Fibroblast of peridontal ligament (primary cell): ENCODE results near the gene TTC21B.
"Not testable (repeated sequence)": the region's sequence is repeated elsewhere in the genome, so short reads cannot be mapped to it uniquely, and the experiment has no call there.

ENCODE experiments used
- DNase-seq: peaks from one replicate; pipeline ENCODE4 v3.0.0-alpha.2; 2010; ENCODE audit errors: extremely low read depth

TTC21B gene

DNA sequence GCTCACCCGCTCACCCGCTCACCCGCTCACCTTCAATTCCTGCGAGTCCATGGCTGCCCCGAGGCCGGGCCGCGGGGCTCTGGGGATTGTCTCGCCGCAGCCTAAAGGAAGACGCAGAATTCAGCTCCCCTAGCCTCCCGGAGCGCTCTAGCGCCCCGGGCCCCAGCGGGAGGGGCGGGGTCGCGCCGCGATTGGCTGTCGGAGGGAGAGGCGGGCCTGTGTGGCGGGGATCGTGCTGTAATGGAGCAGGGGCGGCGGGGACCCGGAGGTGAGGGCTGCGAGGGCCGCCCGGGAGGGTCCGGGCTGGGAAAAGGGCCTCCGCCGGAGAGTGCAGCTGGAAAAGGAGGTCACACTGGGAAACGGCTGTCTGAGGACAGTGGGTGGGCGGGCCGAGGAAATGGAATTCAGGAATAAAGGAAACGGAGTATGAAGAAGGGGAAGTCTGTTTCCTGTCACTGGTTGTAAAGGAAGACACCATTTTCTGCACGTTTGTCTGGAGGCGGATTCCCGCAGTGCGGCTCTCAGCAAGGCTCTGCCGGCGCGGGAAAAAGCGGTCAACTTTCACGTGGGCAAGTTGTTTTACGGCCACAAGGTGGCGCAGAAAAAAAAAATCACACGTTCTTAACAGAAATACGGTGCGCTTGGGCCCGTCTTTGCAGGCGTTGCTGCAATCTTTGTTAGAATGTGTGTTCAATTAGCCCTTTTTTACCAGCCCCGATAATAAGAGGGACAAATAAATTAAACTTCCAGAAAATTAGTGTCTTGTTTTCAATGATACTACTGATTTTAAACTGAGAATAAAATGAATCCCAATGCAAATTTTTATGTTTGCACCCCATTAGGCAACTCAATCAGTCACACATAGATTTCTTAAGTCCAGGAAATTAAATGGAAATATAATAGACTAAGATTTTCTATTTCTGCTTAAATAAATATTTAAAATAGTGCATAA, at the start of gene TTC21B:
Gene TTC21B (minus strand): TSS at position 122 of the 952 bp plus-strand sequence. CDS start 71 bp downstream, at position 51.
- DNase-seq: peak; percentile 94

DNA sequence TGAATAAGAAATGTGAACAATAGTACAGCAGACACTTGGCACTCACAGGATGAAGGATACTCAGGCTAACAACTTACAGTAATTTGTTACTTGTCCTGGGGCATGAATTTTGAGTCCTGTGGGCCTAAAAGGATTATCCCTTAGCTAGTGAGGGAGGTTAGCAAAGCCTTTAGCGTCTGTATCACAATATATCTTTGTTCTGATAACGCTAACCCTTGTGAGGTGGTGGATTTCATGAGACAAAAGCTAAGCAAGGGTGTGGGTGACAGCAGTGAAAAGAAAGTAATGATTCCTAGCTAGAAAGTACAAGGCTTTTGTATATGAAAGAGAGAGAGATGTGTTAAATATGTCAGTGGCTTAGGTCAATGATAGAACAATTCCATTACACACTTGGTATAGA, 46.8 kb upstream of the TTC21B start:
- DNase-seq: no peak

DNA sequence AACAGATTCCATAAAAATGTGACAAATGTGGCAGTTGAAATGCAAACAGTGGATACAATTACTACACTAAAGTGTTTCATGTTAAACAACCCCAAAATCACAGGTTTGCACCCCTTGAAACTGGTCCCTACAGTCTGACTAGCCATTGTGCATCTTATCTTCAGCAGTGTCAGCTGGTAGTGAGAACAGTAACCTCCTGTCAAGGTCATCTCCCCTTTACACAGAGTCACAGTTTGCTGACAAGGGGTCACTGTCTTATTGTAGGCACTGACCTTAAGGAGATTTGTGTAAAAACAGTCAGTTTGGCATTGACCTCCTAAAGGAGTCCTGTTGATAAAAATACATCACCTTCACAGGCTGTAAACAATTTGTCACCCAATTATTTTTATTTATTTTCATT, 37.3 kb upstream of the TTC21B start:
- DNase-seq: no peak

DNA sequence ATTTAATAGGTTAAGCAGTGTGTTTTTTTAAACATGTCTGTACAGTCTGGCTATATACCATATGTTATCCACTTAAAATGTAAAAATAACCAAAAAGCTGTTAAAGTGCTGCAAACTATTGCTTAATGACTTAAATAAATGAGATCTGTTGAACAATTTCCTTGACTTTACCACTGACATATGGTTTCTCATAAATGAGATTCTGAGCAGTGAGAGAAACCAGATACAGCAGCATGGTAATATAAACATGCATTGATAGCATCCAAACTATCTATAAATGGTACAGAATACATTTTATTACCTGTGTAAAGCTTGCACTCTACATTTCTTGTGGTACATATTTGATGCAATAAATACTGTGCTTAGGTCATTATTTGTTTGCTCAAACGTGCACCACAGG, 36.3 kb upstream of the TTC21B start:
- DNase-seq: no peak

DNA sequence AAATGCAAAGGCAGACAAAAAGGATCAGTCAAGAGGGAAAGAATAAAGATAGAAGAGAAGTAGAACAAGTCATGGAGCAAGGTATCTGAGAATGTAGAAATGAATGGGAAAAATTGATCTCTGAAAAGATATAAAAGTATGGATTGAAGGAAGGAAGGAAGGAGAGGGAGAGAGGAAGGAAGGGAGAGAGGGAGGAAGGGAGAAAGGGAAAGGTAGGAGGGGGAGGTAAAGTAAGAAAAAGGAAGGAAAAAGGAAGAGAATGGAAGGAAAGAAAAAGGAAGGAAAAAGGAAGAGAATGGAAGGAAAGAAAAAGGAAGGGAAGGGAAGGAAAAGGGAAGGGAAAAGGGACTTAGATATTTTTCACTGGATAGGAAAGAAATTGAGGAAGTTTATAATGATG, 31.5 kb upstream of the TTC21B start:
- no peak for DNase-seq

DNA sequence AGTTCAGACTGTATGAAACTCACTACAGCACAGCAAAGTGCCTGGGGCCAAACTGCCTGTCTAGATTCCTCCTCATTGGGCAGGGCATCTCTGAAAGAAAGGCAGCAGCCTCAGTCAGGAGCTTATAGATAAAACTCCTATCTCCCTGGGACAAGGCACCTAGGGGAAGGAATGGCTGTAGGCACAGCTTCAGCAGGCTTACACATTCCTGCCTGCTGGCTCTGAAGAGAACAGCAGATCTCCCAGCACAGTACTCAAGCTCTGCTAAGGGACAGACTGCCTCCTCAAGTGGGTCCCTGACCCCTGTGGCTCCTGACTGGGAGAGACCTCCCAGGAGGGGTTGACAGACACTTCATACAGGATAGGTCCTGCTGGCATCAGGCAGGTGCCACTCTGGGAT, 18.6 kb upstream of the TTC21B start:
- DNase-seq: not testable (repeated sequence)

DNA sequence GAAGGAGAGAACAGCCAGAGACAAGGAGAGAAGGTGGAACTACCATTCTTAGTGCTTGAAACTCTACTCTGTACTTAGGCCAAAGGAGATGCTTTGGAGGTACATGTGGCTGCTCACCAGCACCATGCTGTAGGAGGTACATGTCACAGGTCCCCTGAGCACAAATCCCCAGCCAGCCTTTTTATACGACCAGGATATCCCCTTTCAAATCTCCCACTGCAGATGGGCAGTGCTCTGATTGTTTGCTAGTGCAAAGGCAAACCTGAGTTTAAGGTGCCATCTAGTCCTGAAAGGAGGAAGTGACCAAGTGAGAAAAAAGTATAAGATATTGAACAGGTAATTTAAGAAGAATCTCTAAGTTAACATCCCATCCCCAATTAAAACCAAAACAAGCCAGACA, 17.1 kb upstream of the TTC21B start:
- DNase-seq: no peak

DNA sequence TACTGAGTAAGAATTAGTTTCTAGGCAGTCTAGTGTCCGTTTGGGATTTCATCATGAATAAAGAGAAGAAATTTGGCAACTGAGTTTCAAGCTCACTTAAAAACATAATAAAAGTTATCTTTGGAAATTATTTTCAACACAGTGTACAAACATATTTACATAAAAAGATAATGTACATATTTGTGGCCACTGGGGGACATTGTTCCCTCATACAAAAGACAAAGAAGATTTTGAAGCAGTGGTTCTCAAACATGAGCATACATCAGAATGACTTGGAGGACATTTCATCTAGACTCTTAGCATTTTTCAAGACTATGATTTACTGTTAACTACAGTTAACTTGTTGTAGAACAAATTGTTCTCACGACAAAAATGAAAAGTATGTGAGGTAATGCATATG, 15.7 kb upstream of the TTC21B start:
- no peak for DNase-seq

DNA sequence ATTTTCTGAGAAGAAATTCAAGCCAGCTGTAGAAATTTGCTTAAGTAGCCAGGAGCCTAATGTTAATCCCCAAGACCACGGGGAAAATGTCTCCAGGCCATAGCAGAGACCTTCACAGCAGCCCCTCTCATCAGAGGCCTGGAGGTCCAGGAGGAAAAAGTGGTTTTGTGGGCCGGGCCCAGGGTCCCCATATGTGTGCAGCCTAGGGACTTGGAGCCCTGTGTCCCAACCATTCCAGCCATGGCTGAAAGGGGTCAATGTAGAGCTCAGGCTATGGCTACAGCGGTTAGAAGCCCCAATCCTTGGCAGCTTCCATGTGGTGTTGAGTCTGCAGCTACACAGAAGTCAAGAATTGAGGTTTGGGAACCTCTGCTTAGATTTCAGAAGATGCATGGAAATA, 14.2 kb upstream of the TTC21B start:
- DNase-seq: no peak

DNA sequence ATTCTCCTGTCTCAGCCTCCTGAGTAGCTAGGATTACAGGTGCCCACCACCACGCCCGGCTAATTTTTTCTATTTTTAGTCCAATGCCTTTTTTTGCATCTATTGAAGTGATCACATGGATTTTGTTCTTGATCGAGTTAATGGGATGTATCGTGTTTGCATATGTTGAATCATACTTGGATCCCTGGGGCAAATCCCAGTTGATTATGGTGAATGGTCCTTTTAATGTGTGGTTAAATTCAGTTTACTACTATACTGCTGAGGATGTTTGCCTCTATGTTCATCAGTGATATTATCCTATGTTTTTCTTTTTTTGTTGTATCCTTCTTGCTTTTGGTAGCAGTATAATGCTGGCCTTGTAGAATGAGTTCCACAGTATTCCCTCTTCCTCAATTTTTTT, 8.2 kb upstream of the TTC21B start:
- DNase-seq: no peak

DNA sequence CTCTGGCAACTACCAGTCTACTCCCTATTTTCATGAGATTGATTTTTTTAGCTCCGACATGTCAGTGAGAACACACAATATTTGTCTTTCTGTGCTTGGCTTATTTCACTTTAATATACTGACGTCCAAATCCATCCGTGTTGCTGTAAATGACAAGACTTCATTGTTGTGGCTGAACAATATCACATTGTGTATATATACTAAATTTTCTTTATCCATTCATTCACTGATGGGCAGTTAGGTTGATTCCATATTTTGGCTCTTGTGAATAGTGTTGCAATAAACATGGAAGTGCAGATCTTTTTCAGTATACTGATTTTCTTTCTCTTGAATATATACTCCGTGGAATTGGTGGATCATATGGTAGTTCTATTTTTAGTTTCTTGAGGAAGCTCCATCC, 5.8 kb upstream of the TTC21B start:
- no peak for DNase-seq

DNA sequence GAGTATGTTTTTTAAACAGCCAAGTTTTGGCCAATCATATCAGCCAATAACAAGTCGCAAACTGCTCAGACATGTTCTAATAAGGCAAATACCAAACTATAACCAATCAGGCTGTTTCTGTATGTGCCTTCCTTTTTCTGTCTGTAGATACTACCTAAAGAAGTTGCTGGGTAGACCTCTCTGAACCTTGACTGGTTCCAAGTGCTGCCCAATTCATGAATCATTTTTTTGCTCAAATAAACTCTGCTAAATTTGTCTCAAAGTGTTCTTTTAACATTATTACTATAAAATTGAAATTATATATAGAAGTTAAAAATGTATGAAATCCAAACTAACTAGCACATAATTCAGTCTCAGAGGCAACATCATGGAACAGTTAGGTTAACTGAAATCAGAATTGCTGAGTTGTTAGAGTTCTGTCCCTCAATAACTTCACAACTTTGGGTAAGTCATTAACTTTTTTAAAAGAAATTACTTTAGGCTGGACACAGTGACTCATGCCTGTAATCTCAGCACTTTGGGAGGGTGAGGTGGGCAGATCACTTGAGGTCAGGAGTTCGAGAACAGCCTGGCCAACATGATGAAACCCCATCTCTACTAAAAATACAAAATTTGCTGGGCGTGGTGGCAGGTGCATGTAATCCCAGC, 4.9 kb upstream of the TTC21B start:
- DNase-seq: no peak

DNA sequence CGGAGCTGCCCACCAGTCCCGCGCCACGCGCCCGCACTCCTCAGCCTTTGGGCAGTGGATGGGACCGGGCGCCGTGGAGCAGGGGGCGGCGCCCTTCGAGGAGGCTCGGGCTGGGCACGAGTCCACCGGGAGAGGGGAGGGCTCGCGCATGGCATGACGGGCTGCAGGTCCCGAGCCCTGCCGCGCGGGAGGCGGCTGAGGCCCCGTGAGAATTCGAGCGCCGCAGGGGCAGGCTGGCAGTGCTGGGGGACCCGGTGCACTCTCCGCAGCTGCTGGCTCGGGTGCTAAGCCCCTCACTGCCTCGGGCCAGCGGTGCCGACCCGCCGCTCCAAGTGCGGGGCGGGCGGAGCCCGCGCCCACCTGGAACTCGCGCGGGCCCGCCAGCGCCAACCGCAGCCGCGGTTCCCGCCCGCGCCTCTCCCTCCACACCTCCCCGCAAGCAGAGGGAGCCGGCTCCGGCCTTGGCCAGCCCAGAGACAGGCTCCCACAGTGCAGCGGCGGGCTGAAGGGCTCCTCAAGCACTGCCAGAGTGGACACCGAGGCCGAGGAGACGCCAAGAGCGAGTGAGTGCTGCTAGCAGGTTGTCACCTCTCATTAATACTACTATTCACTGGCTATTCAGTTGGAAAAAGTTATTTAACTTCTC, 3.6 kb upstream of the TTC21B start:
- no peak for DNase-seq

DNA sequence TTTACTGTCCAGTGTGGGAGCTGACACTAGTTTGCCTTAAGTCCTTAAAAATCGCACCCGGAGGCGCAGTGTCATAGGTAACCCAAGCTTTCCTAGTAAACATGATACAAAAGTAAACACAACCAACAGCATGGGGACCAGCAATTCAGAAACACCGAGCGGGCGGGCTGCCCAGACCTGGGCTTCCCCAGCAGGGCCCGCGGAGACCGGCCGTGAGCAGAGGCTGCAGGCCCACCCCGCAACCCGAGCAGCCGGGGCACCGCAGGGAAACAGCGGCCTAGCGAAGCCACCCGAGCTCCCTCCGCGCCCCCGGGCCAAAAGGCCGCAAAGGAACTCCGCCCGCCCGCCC, 296 bp downstream of the TTC21B start:
- no peak for DNase-seq

DNA sequence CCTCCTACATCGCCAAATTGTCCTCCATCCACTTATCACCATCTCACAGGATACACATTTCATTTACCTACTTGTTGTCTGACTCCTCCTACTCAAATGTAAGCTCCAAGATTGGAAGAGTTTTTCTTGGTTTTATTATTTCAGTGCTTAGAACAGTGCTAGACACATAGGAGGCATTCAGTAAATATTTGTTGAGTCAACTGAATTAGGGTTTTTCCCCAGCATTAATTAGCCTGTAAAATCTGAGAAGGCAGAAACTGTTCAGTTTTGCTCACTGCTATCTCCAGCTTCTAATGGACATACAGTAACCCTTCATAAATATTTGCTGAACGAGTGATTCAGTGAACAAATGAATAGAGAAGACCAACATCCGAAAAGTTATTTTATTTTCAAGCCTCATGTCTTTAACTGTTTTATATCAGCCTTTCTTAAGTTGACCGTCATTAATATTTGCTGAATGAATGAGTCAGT, 800 bp downstream of the TTC21B start:
- peak; percentile 13 for DNase-seq

DNA sequence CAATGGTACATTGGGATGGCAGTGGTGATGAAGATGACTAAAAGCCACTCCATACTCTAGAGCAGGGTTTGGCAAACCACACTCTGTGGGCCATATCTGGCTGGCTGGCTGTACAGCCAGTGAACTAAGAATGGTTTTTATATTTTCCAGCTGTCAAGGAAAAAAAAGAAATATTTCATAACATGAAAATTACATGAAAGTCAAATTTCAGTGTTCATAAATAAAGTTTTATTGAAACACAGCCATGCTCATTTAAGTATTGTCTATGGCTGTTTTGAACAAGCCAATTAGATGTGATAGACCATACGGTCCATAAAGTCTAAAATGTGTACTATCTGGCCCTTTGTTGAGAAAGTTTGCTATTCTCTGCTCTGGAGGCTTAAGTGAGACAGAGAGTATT, 1.5 kb downstream of the TTC21B start:
- no peak for DNase-seq

DNA sequence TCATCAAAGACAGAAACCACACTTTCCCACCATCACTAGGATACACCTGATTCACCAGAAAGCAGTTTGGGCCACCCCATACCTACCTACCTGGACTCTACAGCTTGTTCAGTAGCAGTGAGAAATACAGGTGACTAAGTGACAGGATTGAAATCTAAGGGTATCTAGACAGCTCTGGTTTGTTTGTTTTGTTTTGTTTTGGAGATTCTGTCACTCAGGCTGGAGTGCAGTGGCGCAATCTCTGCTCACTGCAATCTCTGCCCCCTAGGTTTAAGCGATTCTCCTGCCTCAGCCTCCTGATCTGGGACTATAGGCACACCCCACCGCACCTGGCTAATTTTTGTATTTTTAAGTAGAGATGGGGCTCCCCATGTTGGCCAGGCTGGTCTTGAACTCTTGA, 3.1 kb downstream of the TTC21B start:
- DNase-seq: no peak

DNA sequence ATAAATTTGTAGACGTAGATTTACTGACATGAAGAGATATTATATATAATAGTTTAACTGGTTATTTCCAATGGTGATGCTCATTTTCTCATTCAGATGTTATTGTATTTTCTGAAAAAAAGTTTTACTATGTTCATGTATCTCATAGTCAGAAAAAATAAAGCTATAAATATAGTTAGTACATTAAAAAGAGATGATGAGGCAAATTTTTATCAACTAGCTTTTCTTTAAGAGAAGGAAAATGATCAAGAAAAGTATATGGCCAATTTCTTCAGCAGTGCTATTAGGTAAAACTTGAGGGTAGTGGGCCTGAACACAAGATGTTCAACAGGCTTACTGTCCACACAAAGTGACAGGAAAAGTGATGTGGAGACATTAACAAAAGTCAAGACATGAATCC, 11.7 kb downstream of the TTC21B start:
- no peak for DNase-seq

DNA sequence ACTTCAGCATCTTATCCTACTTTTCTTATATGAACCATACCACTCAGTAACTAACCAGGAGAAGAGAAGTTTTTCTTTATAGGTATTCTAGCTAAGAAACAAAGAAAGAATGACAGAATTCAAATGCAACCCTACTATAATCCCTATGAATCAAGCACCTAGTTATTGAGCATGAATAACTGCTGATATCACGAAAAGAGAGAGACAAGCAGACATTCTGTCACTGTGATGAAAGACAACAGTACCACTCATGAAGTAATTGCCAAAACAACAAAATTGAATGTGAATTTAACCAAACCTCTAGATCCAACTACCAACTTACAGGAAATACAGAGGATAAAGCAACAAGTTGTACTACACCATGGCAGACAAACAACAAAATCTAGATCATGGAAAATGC, 15.3 kb downstream of the TTC21B start:
- no peak for DNase-seq

DNA sequence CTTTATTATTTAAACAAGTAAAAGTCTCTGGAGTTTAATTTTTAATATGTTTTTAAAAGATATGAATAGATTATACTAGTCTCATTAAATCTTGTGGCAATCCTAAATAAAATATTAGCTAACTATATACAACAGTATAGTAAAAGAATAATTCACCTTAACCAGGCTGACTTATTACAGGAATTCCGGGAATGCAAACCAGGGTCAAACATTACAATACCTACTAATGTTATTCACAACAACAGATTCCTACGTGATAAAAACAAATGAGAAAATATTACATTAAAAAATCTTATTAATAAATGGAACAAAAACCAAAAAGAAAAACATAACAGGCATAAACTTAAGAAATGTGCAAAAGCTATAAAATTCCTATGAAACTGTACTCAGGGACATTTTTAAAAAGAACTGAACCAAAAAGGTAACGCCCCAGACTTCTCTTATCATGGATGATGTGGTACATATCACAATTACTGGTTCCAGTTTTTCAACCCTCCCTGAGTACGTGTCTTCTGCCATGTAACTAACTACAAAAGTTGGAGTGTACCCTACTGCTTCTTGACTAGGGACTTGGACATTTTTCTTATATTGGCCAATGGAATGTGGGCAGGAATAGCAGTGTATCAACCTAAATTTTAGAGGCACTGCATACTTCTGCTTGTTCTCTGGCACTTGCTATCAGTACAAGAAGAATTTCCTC, 20.2 kb downstream of the TTC21B start:
- DNase-seq: no peak

DNA sequence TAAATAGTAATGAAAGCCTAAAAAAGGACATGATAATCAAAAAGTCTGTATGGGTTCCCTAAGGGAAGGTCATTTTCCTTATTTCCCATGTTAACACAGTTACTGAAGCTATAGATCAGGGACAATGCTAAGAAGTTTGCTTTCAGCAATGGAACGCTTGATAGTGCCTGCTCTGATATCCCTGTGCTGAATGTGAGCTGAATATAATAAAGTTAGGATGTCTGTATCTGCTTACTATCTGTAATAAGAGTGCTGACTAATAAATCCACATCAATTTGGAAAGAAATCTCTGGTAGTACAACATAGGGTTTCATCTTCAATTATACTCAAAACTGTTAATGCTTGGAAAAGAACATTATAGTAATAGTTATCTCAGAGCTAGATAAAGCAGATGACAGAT, 25.8 kb downstream of the TTC21B start:
- no peak for DNase-seq

DNA sequence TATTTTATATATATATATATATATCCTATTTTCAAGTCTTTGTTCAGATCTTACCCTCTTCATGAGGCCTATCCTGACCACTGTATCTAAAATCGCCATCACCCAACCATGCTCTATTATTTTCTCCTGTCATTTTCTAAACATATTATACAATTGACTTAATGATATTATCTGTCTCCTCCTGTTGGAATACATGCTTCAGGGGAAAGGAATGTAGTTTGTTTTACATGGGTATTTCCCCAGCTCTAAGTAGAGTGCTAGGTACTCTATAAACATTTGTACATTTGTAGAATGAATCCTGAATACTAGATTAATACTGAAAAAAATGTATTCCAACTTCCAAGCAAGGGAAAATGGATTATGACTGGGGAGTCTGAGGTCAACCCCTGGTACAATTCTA, 26.2 kb downstream of the TTC21B start:
- no peak for DNase-seq
